ENCODE results near the gene SLC5A12.

Gene SLC5A12

DNA sequence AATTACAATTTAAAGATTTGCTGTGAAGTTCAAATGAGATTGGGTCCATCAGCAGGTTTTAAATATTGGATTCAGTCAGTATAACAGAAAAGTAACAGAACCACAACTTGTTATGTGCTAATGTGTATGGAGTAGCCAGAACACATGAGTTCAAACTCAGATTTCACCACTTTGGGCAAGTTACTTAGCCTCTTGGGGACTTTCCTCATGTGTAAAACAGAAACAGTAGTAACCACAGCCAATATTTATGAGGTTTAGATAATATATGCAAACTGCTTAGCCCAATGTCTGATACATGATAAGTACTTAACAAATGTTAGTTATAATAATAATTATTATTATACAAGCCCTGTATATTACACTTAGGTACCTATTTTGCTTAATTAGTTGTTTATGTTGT, 21.8 kb upstream of the SLC5A12 start:
- Histone ChIP-seq H3K36me3 (ENCODE audit: insufficient read depth, low read length) (no peaks in the 10 kb centered on the region), H3K9ac (ENCODE audit: low read depth, low read length) (no peak overlapping the region), H3K4me2 (ENCODE audit: low read length) (no peak overlapping the region), H3K4me1 (ENCODE audit: control insufficient read depth, insufficient read depth, low read length) (peaks cover 9% of the 10 kb centered on the region), H3K9me3 (replicated peaks; ENCODE audit: low read length) (no peaks in the 10 kb centered on the region), H3K4me3 (ENCODE audit: low read length) (no peak overlapping the region), H3K27me3 (ENCODE audit: control insufficient read depth, insufficient read depth, low read length) (peaks cover under 1% of the 10 kb centered on the region)

DNA sequence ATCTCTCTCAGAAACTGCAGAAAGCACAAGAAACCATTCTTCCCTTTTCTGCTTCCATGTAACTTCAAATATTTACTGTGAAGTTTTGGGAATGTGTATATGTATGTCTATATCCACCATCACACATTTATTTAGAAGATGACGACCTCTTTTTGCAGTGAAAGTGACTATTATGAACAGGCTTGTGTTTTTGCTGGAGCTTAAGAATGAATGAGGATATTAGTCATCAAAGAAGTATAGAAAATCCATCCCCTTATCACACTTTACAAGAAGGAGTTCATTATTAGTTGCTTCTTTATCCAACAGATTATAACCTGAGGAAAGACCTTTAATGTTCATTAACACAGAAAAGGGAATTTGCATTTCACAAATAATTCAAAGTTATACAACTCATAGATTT, 21.1 kb upstream of the SLC5A12 start:
- H3K4me3 ChIP-seq (ENCODE audit: low read length), result no peak overlapping the region
- H3K36me3 ChIP-seq (ENCODE audit: insufficient read depth, low read length), result no peaks in the 10 kb centered on the region
- peaks cover 9% of the 10 kb centered on the region for H3K4me1 ChIP-seq (ENCODE audit: control insufficient read depth, insufficient read depth, low read length)
- peaks cover 5% of the 10 kb centered on the region for H3K27me3 ChIP-seq (ENCODE audit: control insufficient read depth, insufficient read depth, low read length)
- no peaks in the 10 kb centered on the region for H3K9me3 ChIP-seq (replicated peaks; ENCODE audit: low read length)
- no peak overlapping the region for H3K4me2 ChIP-seq (ENCODE audit: low read length)
- no peak overlapping the region for H3K9ac ChIP-seq (ENCODE audit: low read depth, low read length)

DNA sequence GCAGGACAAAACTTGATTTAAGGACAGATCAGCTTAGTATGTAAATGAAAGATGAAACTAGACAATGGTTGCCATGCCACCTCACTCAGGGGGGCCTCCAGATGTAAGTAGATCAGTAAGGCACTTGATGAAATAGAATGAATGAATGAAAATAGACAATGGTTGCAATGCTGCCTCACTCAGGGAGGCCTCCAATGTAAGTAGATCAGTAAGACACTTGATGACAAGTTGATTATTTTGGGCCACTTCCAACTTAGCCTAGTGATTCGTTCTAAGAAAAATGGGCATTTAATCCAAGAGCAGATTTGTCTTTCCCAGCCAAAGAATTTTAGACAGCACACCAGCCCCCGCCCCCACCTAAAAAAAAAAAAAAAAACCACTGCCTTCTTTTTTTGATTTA, 19.2 kb upstream of the SLC5A12 start:
- H3K4me3 ChIP-seq (ENCODE audit: low read length), result no peak overlapping the region
- no peaks in the 10 kb centered on the region for H3K9me3 ChIP-seq (replicated peaks; ENCODE audit: low read length)
- no peak overlapping the region for H3K9ac ChIP-seq (ENCODE audit: low read depth, low read length)
- H3K4me2 ChIP-seq (ENCODE audit: low read length), result no peak overlapping the region
- no peaks in the 10 kb centered on the region for H3K36me3 ChIP-seq (ENCODE audit: insufficient read depth, low read length)
- peaks cover 5% of the 10 kb centered on the region for H3K27me3 ChIP-seq (ENCODE audit: control insufficient read depth, insufficient read depth, low read length)
- peaks cover 9% of the 10 kb centered on the region for H3K4me1 ChIP-seq (ENCODE audit: control insufficient read depth, insufficient read depth, low read length)

DNA sequence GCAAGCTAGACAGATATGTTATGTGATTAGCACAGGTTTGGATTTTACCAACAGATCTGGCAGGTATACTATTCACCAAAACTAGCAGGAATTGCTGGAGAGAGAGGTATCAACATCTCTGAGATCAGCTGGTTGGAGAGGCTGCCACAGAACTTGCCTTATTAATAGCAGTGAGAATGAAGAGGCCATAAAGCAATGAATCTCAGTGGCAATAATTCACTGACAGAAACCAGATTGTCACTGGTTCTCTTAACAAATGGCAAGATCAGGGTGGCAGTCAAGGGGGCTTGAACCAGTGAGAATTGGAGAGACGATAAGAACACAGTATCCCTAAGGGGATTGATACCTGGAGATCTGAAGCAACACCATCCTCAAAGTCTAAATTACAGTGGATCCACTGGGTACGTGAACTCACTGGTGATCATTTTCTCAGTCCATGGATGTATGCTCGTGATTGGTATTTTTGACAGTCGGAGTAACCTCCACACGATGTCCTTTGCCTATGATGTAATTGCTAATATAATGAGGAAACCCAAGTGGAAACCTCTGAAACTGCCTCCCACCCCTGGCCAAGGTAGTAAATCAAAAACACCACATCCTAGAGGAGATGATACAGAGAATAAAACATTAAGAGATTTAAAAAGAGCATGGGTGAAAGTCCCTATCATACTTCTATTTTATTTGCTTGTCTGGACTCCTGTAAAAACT, 17.7 kb upstream of the SLC5A12 start:
- Histone ChIP-seq H3K27me3 (ENCODE audit: control insufficient read depth, insufficient read depth, low read length) (peaks cover 5% of the 10 kb centered on the region), H3K9ac (ENCODE audit: low read depth, low read length) (no peak overlapping the region), H3K4me3 (ENCODE audit: low read length) (no peak overlapping the region), H3K36me3 (ENCODE audit: insufficient read depth, low read length) (no peaks in the 10 kb centered on the region), H3K4me2 (ENCODE audit: low read length) (no peak overlapping the region), H3K9me3 (replicated peaks; ENCODE audit: low read length) (no peaks in the 10 kb centered on the region), H3K4me1 (ENCODE audit: control insufficient read depth, insufficient read depth, low read length) (peaks cover 9% of the 10 kb centered on the region)

DNA sequence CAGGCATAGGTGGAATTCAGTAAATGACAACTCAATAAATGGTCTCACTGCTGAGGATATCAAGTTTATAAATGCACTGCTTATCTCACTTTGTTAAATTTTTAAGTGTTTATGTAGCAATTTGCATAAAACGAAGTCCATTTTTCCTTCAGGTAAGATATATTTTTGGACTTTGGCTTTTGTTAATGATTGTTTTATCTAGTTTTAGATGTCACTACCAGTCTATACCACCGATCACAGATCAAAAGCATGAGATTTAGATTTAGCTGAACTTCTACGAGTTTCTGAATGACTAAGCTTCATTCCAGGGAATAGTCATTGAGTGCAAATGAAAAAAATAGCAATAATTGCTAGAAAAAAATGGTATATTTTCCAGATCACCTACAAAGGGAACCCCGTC, 12.8 kb upstream of the SLC5A12 start:
- H3K9me3 ChIP-seq (replicated peaks; ENCODE audit: low read length), result no peaks in the 10 kb centered on the region
- no peaks in the 10 kb centered on the region for H3K36me3 ChIP-seq (ENCODE audit: insufficient read depth, low read length)
- H3K4me3 ChIP-seq (ENCODE audit: low read length), result no peak overlapping the region
- H3K4me1 ChIP-seq (ENCODE audit: control insufficient read depth, insufficient read depth, low read length), result no peaks in the 10 kb centered on the region
- peaks cover 5% of the 10 kb centered on the region for H3K27me3 ChIP-seq (ENCODE audit: control insufficient read depth, insufficient read depth, low read length)
- no peak overlapping the region for H3K9ac ChIP-seq (ENCODE audit: low read depth, low read length)
- no peak overlapping the region for H3K4me2 ChIP-seq (ENCODE audit: low read length)

DNA sequence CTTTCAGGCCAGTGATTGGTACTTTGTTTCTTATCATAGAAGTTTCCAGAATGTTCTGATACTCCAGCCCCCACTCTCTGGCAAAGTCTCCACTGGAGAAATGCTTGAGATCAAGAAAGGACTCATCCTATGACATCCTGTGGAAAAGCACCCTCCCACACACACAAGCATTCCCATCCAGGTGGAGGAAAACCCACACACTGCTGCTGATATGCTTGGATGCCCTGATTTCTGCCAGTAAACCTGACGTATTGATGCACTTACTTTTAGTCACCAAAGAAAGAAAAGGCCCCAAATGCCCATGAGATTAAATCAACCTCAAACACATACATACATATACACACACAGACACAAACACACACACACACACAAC, 9.2 kb upstream of the SLC5A12 start:
- Histone ChIP-seq H3K4me3 (ENCODE audit: low read length) (no peak overlapping the region), H3K9ac (ENCODE audit: low read depth, low read length) (no peak overlapping the region), H3K27me3 (ENCODE audit: control insufficient read depth, insufficient read depth, low read length) (peaks cover 12% of the 10 kb centered on the region), H3K36me3 (ENCODE audit: insufficient read depth, low read length) (no peaks in the 10 kb centered on the region), H3K4me1 (ENCODE audit: control insufficient read depth, insufficient read depth, low read length) (no peaks in the 10 kb centered on the region), H3K4me2 (ENCODE audit: low read length) (no peak overlapping the region), H3K9me3 (replicated peaks; ENCODE audit: low read length) (no peaks in the 10 kb centered on the region)

DNA sequence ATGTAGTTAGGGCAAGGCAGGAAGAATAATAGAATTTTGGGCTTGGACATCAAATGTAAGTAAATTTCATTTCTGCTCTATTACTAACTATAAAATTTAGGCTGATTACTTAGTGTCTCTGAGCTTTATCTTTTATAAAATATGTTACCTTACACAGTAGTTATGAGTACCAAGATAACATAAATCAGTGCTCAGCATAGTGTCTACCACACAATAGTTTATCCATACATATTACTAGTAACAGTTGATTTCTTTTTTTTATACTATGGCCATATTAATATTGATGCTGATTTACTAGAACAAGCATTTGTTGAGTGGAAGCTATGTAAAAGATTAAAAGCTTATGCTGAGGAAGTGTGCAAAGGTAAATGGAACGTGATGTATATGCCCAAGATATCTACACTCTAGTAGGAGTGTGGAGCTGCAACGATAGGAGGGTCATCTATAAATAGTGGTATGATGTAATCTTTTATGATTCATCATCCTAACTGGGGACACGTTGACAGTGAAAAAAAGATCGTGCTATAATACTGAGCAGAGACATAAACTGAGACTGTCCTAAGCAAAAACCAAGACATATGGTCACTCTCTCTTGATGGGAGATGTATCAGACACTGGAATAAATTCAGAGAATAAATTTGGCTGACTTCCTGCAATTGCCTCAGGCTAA, 8.7 kb upstream of the SLC5A12 start:
- no peaks in the 10 kb centered on the region for H3K36me3 ChIP-seq (ENCODE audit: insufficient read depth, low read length)
- no peaks in the 10 kb centered on the region for H3K4me1 ChIP-seq (ENCODE audit: control insufficient read depth, insufficient read depth, low read length)
- peaks cover 12% of the 10 kb centered on the region for H3K27me3 ChIP-seq (ENCODE audit: control insufficient read depth, insufficient read depth, low read length)
- no peak overlapping the region for H3K4me2 ChIP-seq (ENCODE audit: low read length)
- no peak overlapping the region for H3K4me3 ChIP-seq (ENCODE audit: low read length)
- H3K9ac ChIP-seq (ENCODE audit: low read depth, low read length), result no peak overlapping the region
- no peaks in the 10 kb centered on the region for H3K9me3 ChIP-seq (replicated peaks; ENCODE audit: low read length)

DNA sequence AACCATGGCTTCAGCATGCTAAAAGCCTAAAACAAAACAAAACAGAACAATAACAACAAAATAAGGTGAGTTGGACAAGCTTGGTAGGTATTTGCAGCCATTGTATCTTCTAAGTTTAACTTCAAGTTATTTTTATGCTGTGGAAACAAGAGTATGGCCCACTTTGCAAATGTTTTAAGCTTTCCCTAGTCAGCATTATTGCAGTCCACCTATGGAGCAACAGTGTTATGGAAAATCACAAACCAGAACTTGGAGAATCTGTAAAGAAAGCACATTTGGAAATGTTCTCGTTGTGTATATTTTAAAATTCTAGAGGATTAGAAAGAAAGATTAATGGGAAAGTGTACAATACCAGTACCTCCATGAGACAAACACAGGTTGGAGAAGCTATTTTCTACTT, 7.4 kb upstream of the SLC5A12 start:
- no peak overlapping the region for H3K9ac ChIP-seq (ENCODE audit: low read depth, low read length)
- H3K27me3 ChIP-seq (ENCODE audit: control insufficient read depth, insufficient read depth, low read length), result peaks cover 12% of the 10 kb centered on the region
- no peaks in the 10 kb centered on the region for H3K4me1 ChIP-seq (ENCODE audit: control insufficient read depth, insufficient read depth, low read length)
- no peak overlapping the region for H3K4me2 ChIP-seq (ENCODE audit: low read length)
- H3K4me3 ChIP-seq (ENCODE audit: low read length), result no peak overlapping the region
- H3K9me3 ChIP-seq (replicated peaks; ENCODE audit: low read length), result no peaks in the 10 kb centered on the region
- H3K36me3 ChIP-seq (ENCODE audit: insufficient read depth, low read length), result no peaks in the 10 kb centered on the region

DNA sequence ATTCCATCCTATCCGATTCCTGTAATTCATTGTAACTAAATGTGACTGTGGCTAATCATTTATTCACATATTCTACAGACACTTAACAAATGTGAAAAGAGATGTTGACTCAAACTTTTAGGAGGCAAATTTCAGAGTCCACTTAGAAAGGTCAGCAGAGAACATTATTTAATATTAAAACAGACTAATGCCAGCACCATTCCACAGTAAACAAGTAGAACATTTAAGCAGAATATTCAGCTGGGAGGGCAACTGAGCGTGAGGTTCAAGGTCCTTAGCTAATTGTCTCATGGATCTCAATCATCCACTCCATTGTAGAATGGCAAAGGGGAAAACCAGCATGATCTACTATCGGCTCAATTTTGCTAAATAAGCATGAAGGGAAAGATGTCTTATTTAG, 5.1 kb upstream of the SLC5A12 start:
- Histone ChIP-seq H3K4me2 (ENCODE audit: low read length) (no peak overlapping the region), H3K4me1 (ENCODE audit: control insufficient read depth, insufficient read depth, low read length) (no peaks in the 10 kb centered on the region), H3K9me3 (replicated peaks; ENCODE audit: low read length) (no peaks in the 10 kb centered on the region), H3K27me3 (ENCODE audit: control insufficient read depth, insufficient read depth, low read length) (peaks cover 27% of the 10 kb centered on the region), H3K4me3 (ENCODE audit: low read length) (no peak overlapping the region), H3K9ac (ENCODE audit: low read depth, low read length) (no peak overlapping the region), H3K36me3 (ENCODE audit: insufficient read depth, low read length) (no peaks in the 10 kb centered on the region)

DNA sequence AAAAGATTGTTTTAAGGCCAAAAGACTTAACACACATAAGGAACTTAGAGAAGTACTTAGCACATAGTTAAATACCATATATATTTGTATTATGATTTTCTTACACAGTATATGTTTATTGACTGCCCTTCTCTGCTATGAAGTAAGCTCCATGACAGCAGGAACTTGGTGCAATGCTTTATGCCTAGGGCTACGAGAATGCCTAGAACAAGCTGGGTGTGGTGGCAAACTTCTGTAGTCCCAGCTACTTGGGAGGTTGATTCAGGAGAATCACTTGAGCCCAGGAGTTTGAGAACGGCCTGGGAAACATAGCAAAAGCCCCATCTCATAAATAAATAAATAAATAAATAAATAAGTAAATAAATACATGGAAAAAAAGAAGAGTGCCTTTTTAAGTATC, 1.9 kb downstream of the SLC5A12 start:
- Histone ChIP-seq H3K4me1 (ENCODE audit: control insufficient read depth, insufficient read depth, low read length) (no peaks in the 10 kb centered on the region), H3K36me3 (ENCODE audit: insufficient read depth, low read length) (no peaks in the 10 kb centered on the region), H3K4me3 (ENCODE audit: low read length) (no peak overlapping the region), H3K9ac (ENCODE audit: low read depth, low read length) (no peak overlapping the region), H3K4me2 (ENCODE audit: low read length) (no peak overlapping the region), H3K27me3 (ENCODE audit: control insufficient read depth, insufficient read depth, low read length) (peaks cover 24% of the 10 kb centered on the region), H3K9me3 (replicated peaks; ENCODE audit: low read length) (no peaks in the 10 kb centered on the region)

DNA sequence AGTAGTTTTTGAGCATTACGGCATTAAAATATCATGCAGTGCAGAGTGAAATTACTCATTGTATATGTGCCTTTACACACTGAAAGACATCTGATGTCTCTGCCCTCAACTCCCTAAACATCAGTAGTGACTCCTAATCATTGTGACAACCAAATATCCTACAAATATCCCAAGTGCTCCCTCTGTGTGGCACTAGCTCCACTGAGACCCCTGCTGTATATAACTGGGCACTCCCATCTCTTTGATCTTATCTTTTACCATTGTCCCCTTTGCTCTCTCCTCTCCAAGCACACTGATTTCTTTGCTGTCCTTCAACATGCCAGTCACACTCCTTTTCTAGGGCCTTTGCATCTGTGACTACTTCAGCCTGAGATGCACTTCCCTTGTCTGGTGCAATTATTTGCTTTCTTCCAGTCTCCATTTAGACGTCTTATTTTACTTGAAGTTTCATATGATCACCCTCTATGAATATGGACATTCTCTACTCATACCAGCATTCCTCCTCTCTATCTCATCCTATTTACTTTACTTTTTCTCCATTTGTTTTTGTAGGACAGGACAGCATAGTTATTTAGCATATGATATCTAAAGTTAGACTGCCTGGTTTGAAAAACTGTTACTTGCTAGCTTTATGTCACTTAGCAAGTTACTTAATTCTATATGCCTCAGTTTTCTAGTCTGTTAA, 2.4 kb downstream of the SLC5A12 start:
- Histone ChIP-seq H3K4me2 (ENCODE audit: low read length) (no peak overlapping the region), H3K4me3 (ENCODE audit: low read length) (no peak overlapping the region), H3K9me3 (replicated peaks; ENCODE audit: low read length) (no peaks in the 10 kb centered on the region), H3K27me3 (ENCODE audit: control insufficient read depth, insufficient read depth, low read length) (peaks cover 26% of the 10 kb centered on the region), H3K9ac (ENCODE audit: low read depth, low read length) (no peak overlapping the region), H3K4me1 (ENCODE audit: control insufficient read depth, insufficient read depth, low read length) (no peaks in the 10 kb centered on the region), H3K36me3 (ENCODE audit: insufficient read depth, low read length) (no peaks in the 10 kb centered on the region)

DNA sequence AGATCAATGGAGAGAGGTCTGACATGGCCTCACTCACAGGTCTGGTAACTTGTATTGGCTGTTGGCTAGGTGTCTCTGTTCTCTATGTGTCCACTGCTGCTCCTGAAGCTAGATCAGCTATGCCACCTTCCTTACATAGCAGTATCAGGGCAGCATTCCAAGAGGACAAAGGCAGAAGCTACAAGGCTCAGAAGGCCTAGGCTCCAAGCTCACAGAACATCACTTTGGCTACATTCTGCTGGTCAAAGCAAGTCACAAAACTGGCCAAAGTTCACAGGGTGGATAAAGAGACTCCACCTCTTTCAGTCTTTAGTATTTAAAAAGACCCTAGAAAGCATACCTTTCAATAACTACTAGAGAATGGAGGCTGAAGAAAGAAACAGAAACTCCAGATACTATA, 4.1 kb downstream of the SLC5A12 start:
- H3K4me1 ChIP-seq (ENCODE audit: control insufficient read depth, insufficient read depth, low read length), result no peaks in the 10 kb centered on the region
- H3K36me3 ChIP-seq (ENCODE audit: insufficient read depth, low read length), result no peaks in the 10 kb centered on the region
- peaks cover 25% of the 10 kb centered on the region for H3K27me3 ChIP-seq (ENCODE audit: control insufficient read depth, insufficient read depth, low read length)
- no peaks in the 10 kb centered on the region for H3K9me3 ChIP-seq (replicated peaks; ENCODE audit: low read length)
- H3K9ac ChIP-seq (ENCODE audit: low read depth, low read length), result no peak overlapping the region
- no peak overlapping the region for H3K4me2 ChIP-seq (ENCODE audit: low read length)
- H3K4me3 ChIP-seq (ENCODE audit: low read length), result no peak overlapping the region

Measured in skeletal muscle satellite cell (primary cell).